ENCODE results near the gene DNAJC12. TPM values are rescaled to one million over a fixed set of nuclear protein-coding genes. Genes with fewer than 3 reads are reported as not detected.

Gene DNAJC12
- total RNA-seq, 1 donor from 2014 or later: 54.7 TPM

DNA sequence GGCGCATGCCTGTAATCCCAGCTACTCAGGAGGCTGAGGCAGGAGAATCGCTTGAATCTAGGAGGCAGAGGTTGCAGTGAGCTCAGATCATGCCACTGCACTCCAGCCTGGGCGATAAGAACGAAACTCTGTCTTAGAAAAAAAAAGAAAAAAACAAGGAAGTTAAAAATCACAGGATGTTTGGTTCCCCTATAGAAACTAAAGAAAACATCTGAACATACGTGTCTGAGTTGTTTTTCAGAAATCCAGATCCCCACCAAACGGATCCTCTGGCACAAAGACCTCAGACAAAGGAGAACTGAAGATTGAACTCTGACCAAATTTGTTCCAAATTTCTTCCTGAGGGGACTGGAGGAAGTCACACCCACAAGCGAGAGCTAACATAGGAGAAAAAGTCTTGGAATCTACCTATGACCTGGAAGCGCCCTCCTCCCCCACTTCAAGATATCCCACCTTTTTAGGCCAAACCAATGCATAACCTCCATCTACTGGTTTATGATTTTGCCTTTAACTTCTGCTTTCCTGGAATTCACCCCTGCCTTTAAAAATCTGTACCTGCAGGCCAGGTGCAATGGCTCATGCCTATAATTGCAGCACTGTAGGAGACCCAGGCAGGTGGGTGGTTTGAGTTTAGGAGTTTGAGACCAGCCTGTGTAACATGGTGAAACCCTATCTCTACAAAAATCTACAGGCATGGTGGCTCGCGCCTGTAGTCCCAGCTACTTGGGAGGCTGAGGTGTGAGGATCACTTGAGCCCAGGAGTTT lies 26.8 kb upstream of the DNAJC12 start:
- no peak overlapping the region for H3K4me3 Mint-ChIP-seq (ENCODE audit: unreplicated experiment)
- H3K4me1 Mint-ChIP-seq (ENCODE audit: low read depth, unreplicated experiment): peaks cover 3% of the 10 kb centered on the region
- H3K27ac Mint-ChIP-seq (ENCODE audit: unreplicated experiment): no peak overlapping the region
- no peaks in the 10 kb centered on the region for H3K36me3 Mint-ChIP-seq (ENCODE audit: unreplicated experiment)
- peaks cover under 1% of the 10 kb centered on the region for H3K27me3 Mint-ChIP-seq (ENCODE audit: unreplicated experiment)
- TF ChIP-seq, protein P1, sequence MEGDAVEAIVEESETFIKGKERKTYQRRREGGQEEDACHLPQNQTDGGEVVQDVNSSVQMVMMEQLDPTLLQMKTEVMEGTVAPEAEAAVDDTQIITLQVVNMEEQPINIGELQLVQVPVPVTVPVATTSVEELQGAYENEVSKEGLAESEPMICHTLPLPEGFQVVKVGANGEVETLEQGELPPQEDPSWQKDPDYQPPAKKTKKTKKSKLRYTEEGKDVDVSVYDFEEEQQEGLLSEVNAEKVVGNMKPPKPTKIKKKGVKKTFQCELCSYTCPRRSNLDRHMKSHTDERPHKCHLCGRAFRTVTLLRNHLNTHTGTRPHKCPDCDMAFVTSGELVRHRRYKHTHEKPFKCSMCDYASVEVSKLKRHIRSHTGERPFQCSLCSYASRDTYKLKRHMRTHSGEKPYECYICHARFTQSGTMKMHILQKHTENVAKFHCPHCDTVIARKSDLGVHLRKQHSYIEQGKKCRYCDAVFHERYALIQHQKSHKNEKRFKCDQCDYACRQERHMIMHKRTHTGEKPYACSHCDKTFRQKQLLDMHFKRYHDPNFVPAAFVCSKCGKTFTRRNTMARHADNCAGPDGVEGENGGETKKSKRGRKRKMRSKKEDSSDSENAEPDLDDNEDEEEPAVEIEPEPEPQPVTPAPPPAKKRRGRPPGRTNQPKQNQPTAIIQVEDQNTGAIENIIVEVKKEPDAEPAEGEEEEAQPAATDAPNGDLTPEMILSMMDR (IDR thresholded peaks at IDR 0.05; ENCODE audit: partially characterized antibody, unreplicated experiment): no peak
- DNase-seq: no peak
- H3K9me3 Mint-ChIP-seq (ENCODE audit: unreplicated experiment): no peaks in the 10 kb centered on the region

DNA sequence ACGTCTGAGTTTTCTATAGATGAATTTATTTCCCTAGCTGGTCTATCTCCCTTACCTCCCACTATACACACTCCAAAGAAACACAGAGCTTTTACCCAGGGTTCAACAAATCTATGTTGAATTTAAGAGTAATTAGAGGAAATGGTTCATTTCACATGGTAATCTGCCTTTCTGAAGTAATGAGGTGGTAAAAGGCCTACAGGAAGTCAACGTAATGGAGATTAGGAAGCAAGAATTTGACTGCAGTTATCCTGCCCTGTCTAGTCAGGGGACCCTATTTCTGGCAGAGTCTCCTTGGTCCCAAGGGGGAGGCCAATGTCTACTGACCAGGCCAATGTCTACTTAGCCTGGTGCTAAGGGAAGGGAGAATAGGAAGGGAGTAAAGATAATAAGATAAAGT lies 25.1 kb upstream of the DNAJC12 start:
- Mint-ChIP-seq H3K9me3 (ENCODE audit: unreplicated experiment) (no peaks in the 10 kb centered on the region), H3K4me1 (ENCODE audit: low read depth, unreplicated experiment) (peaks cover 3% of the 10 kb centered on the region), H3K27ac (ENCODE audit: unreplicated experiment) (no peak overlapping the region), H3K36me3 (ENCODE audit: unreplicated experiment) (no peaks in the 10 kb centered on the region), H3K4me3 (ENCODE audit: unreplicated experiment) (no peak overlapping the region), H3K27me3 (ENCODE audit: unreplicated experiment) (peaks cover 1% of the 10 kb centered on the region)
- TF ChIP-seq, protein P1 (IDR thresholded peaks at IDR 0.05; ENCODE audit: partially characterized antibody, unreplicated experiment): no peak
- no peak for DNase-seq

DNA sequence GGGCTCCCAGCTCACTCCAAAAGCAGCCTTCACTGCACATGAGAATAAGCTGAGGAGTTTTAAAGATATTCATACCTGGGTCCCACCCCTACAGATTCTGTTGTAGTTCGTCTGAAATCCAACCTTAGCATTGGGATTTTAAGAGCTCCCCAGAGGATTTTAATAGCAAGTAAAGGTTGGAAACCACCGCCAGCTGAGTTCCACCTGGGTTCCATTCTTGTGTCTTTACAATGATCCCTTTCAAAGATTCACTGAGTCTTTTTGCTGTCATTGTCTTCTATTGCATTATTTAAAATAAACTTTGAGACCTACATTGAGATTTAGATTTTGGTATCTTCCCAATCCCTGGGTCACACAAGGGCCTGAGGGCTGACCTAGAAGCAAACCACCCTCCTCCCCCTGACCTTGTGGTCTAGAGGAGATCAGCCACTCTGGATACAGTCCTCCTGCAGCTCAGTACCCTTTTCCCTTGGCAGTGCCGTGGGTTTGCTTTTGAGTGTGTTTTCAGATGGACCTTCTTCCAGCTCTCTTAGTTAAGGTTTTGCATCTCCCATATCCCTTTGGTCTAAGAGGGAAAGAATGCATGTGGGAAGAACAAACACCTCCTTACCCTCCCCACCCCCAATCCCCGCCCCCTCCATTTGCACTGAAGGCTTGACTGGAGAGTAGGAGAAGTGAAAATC lies 23.9 kb upstream of the DNAJC12 start:
- TF ChIP-seq, protein P1 (IDR thresholded peaks at IDR 0.05; ENCODE audit: partially characterized antibody, unreplicated experiment): no peak
- no peak for DNase-seq
- H3K4me1 Mint-ChIP-seq (ENCODE audit: low read depth, unreplicated experiment): peaks cover 3% of the 10 kb centered on the region
- H3K36me3 Mint-ChIP-seq (ENCODE audit: unreplicated experiment): no peaks in the 10 kb centered on the region
- no peaks in the 10 kb centered on the region for H3K9me3 Mint-ChIP-seq (ENCODE audit: unreplicated experiment)
- no peak overlapping the region for H3K27ac Mint-ChIP-seq (ENCODE audit: unreplicated experiment)
- peaks cover 1% of the 10 kb centered on the region for H3K27me3 Mint-ChIP-seq (ENCODE audit: unreplicated experiment)
- no peak overlapping the region for H3K4me3 Mint-ChIP-seq (ENCODE audit: unreplicated experiment)

DNA sequence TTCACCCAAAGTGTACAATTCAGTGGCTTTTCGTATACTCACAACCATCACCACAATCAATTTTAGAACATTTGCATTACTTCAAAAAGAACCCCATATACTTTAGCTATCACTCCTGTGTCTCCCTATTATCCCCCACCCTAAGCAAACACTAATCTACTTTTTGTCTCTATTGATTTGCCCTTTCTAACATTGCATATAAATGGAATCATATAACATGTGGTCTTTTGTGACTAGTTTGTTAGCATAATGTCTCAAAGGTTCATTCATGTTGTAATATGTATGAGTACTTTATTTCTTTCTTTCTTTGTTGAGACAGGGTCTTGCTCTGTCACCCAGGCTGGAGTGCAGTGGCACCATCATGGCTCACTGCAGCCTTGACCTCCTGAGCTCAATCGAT lies 21.0 kb upstream of the DNAJC12 start:
- TF ChIP-seq, protein P1 (IDR thresholded peaks at IDR 0.05; ENCODE audit: partially characterized antibody, unreplicated experiment): no peak
- Mint-ChIP-seq H3K27me3 (ENCODE audit: unreplicated experiment) (peaks cover 3% of the 10 kb centered on the region), H3K27ac (ENCODE audit: unreplicated experiment) (no peak overlapping the region), H3K36me3 (ENCODE audit: unreplicated experiment) (no peaks in the 10 kb centered on the region), H3K4me3 (ENCODE audit: unreplicated experiment) (no peak overlapping the region), H3K9me3 (ENCODE audit: unreplicated experiment) (peaks cover 2% of the 10 kb centered on the region), H3K4me1 (ENCODE audit: low read depth, unreplicated experiment) (peaks cover 3% of the 10 kb centered on the region)
- no peak for DNase-seq

DNA sequence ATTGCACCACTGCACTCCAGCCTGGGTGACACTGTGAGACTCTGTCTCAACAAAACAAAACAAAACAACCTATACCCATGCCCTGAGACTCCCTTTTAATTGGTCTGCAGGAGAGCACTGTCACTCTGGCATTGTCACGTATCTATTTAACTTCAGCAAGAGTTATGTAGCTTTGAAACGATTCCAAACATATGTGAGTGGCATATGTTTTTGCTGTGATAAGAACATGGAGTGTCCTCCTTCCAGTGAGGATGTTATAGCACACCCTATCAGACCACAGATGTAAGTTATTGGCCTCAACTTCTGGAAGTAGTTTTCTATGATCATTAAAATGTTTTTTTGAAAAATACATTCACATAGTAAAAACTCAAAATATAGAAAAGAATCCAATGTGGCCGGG lies 15.5 kb upstream of the DNAJC12 start:
- Mint-ChIP-seq H3K27me3 (ENCODE audit: unreplicated experiment) (peaks cover 4% of the 10 kb centered on the region), H3K4me1 (ENCODE audit: low read depth, unreplicated experiment) (peaks cover 1% of the 10 kb centered on the region), H3K4me3 (ENCODE audit: unreplicated experiment) (no peak overlapping the region), H3K9me3 (ENCODE audit: unreplicated experiment) (peaks cover 6% of the 10 kb centered on the region), H3K36me3 (ENCODE audit: unreplicated experiment) (no peaks in the 10 kb centered on the region), H3K27ac (ENCODE audit: unreplicated experiment) (no peak overlapping the region)
- TF ChIP-seq, protein P1 (IDR thresholded peaks at IDR 0.05; ENCODE audit: partially characterized antibody, unreplicated experiment): no peak
- DNase-seq: no peak
